Endothelial cell of umbilical vein (primary cell): ENCODE data around the gene TMEM40. TPM values are rescaled to one million over a fixed set of nuclear protein-coding genes. Genes with fewer than 3 reads are reported as not detected.

Experiments
- BruUV-seq: library from RNA; stranded (reverse); fragments of 400-500 nt; replicated peaks from 2 replicates; lab custom pipeline; 2021; lab: Mats Ljungman, UMichigan
- CTCF ChIA-PET: fragments of 300-600, 350-600 bp; sonication (Branson Sonifier 250); formaldehyde crosslinking; loops from one replicate; lab custom pipeline; 2021; ENCODE audit warnings: antibody characterized with exemption, inconsistent platforms; lab: Charles Lee
- POLR2A ChIA-PET: fragments of 300-600, 350-600 bp; sonication (Branson Sonifier 250); formaldehyde crosslinking; loops from one replicate; lab custom pipeline; 2021; ENCODE audit warnings: antibody characterized with exemption, inconsistent platforms; lab: Charles Lee
- DNase-seq: peaks from one replicate; pipeline ENCODE4 v3.0.0-alpha.2; 2011; ENCODE audit warnings: low read depth, low spot score
- FAIRE-seq: peaks from 2 replicates; lab custom pipeline; 2011; peaks lifted over from hg19 to GRCh38; lab: Jason Lieb, UNC
- H2AFZ ChIP-seq: 2 replicates; pipeline ENCODE4 v1.6.0; 2012; ENCODE audit warnings: low read depth, low read length, control low read depth, inconsistent platforms
- H3K27ac ChIP-seq: 2 replicates; pipeline ENCODE4 v1.5.1; 2011; ENCODE audit warnings: low read depth, mild to moderate bottlenecking, control low read depth, low read length, moderate library complexity; ENCODE audit not compliant: insufficient read depth
- H3K27me3 ChIP-seq, 2 experiments: 2 replicates each; pipeline versions ENCODE4 v1.6.0 to v1.6.1; 2011; ENCODE audit warnings: low read length in 2 of 2, mixed read lengths in 1 of 2; ENCODE audit not compliant: control insufficient read depth in 2 of 2, insufficient read depth in 2 of 2
- H3K36me3 ChIP-seq, 2 experiments: 2 replicates in 1 of 2; 3 replicates in 1 of 2; pipeline ENCODE4 v1.5.1; 2011; ENCODE audit warnings: low read length in 2 of 2, mild to moderate bottlenecking in 1 of 2, moderate library complexity in 1 of 2; ENCODE audit not compliant: control insufficient read depth in 2 of 2, insufficient read depth in 2 of 2; ENCODE audit errors: extremely low read depth in 1 of 2
- H3K4me1 ChIP-seq: 3 replicates; pipeline ENCODE4 v1.5.1; 2011; ENCODE audit warnings: mild to moderate bottlenecking, low read length; ENCODE audit not compliant: control insufficient read depth, insufficient read depth; ENCODE audit errors: extremely low read depth
- H3K4me2 ChIP-seq: 2 replicates; pipeline ENCODE4 v1.6.1; 2011; ENCODE audit warnings: low read length, control low read depth, mixed read lengths; ENCODE audit not compliant: insufficient read depth
- H3K4me3 ChIP-seq, 3 experiments: fragments of 200-600 bp in 1 of 3; sonication (generic), shearing (Covaris generic) in 1 of 3; replicated peaks in 1 of 3; 2 replicates each; pipeline ENCODE4 v1.5.1; 2011 to 2016; ENCODE audit warnings: control low read depth in 3 of 3, low read length in 3 of 3, mild to moderate bottlenecking in 2 of 3, inconsistent platforms in 1 of 3, low read depth in 1 of 3, moderate library complexity in 1 of 3; ENCODE audit not compliant: insufficient read depth in 1 of 3
- H3K79me2 ChIP-seq: 2 replicates; pipeline ENCODE4 v1.6.0; 2012; ENCODE audit warnings: low read length, inconsistent platforms; ENCODE audit not compliant: control insufficient read depth, insufficient read depth
- H3K9ac ChIP-seq: replicated peaks from 2 replicates; pipeline ENCODE3; 2011; ENCODE audit warnings: low read length, control low read depth; ENCODE audit not compliant: insufficient read depth; ENCODE audit errors: extremely low read depth
- H3K9me1 ChIP-seq: replicated peaks from 3 replicates; pipeline ENCODE4 v1.6.0; 2011; ENCODE audit warnings: mild to moderate bottlenecking, low read length; ENCODE audit not compliant: control insufficient read depth, insufficient read depth; ENCODE audit errors: extremely low read depth
- H3K9me3 ChIP-seq: replicated peaks from 2 replicates; pipeline ENCODE4 v1.5.1; 2012; ENCODE audit warnings: low read length, inconsistent platforms; ENCODE audit not compliant: control insufficient read depth, insufficient read depth
- H4K20me1 ChIP-seq: replicated peaks from 2 replicates; pipeline ENCODE3; 2011; ENCODE audit warnings: mild to moderate bottlenecking, low read length; ENCODE audit not compliant: control insufficient read depth, insufficient read depth; ENCODE audit errors: extremely low read depth
- CTCF ChIP-seq, 2 donors: IDR thresholded peaks; 1 replicate in 1 of 2; 2 replicates in 1 of 2; pipeline ENCODE4 v1.5.1; 2011; ENCODE audit warnings: low read length in 2 of 2, mild to moderate bottlenecking in 2 of 2, moderate library complexity in 2 of 2, control low read depth in 1 of 2, inconsistent platforms in 1 of 2, low read depth in 1 of 2; ENCODE audit not compliant: insufficient read depth in 1 of 2; ENCODE audit errors: extremely low read depth in 1 of 2
- EZH2 ChIP-seq: IDR thresholded peaks from 2 replicates; pipeline ENCODE4 v1.6.1; 2012; ENCODE audit warnings: borderline replicate concordance, low read depth, mild to moderate bottlenecking, moderate library complexity, low read length, inconsistent platforms; ENCODE audit not compliant: severe bottlenecking
- FOS ChIP-seq: IDR thresholded peaks from 2 replicates; pipeline ENCODE4 v1.6.1; 2011; ENCODE audit warnings: mild to moderate bottlenecking, low read length, moderate library complexity, borderline replicate concordance; ENCODE audit not compliant: insufficient read depth
- GATA2 ChIP-seq: IDR thresholded peaks from 2 replicates; pipeline ENCODE4 v1.7.0; 2011; ENCODE audit warnings: low read depth, mild to moderate bottlenecking, moderate library complexity, mixed read lengths, low read length; ENCODE audit not compliant: insufficient read length, insufficient read depth
- JUN ChIP-seq: IDR thresholded peaks from 2 replicates; pipeline ENCODE4 v1.6.1; 2011; ENCODE audit warnings: borderline replicate concordance, low read depth; ENCODE audit not compliant: insufficient read length, insufficient read depth
- MAX ChIP-seq: IDR thresholded peaks from 2 replicates; pipeline ENCODE4 v1.6.1; 2011; ENCODE audit not compliant: insufficient read depth, insufficient read length
- MYC ChIP-seq: IDR thresholded peaks from one replicate; pipeline ENCODE4 v1.6.1; 2011; ENCODE audit warnings: mild to moderate bottlenecking, low read depth, low read length
- POLR2A ChIP-seq: IDR thresholded peaks from 2 replicates; pipeline ENCODE4 v1.6.1; 2012; ENCODE audit warnings: low read depth, mild to moderate bottlenecking, control low read depth, low read length
- POLR2AphosphoS5 ChIP-seq: IDR thresholded peaks from 2 replicates; pipeline ENCODE4 v1.6.1; 2012; ENCODE audit warnings: low read depth, mild to moderate bottlenecking, control low read depth, low read length, moderate library complexity; ENCODE audit not compliant: insufficient read depth
- dilution Hi-C: fragments of 300-500 bp; cut with MboI; formaldehyde crosslinking; loops from one replicate; pipeline ENCODE4 v1.15.0; 2019; ENCODE audit warnings: low sequenced_read_pairs; ENCODE audit not compliant: extremely low pct_ligation_motif_present
- intact Hi-C: fragments of 100-400 bp; cut with micrococcal nuclease; formaldehyde crosslinking; loops from one replicate; pipeline ENCODE4 v1.10.0; 2022
- polyA plus RNA-seq, 4 experiments: library from polyadenylated mRNA; depleted of rRNA in 3 of 4; stranded (reverse) in 3 of 4; unstranded in 1 of 4; fragments of >200 nt; gene quantifications; 2 replicates each; pipeline versions ENCODE4 v1.2.1 to v1.2.3, GENCODE V29; 2011 to 2012; ENCODE audit warnings: missing spikeins in 1 of 4
- total RNA-seq: library from RNA; stranded (reverse); gene quantifications from 2 replicates; pipeline ENCODE4 v1.2.3, GENCODE V29; 2021

Gene TMEM40
- total and polyA plus RNA-seq, 2 donors (not counting 3 experiments of a cell fraction or from before 2014, with no cell fraction given) = not detected

GRCh38 chr3:12808587-12808986 lies 49.5 kb upstream of the TMEM40 start:
- ChIA-PET CTCF (interaction anchor here (1.8 to 3.0 kb wide), 5 partner anchors 9 to 69 kb away, joined by 4 to 30 read pairs (median 13); partner anchors contain the start of gene RPL32), POLR2A (interaction anchor here (0.6 kb wide), 1 partner anchor 18 kb away, joined by 4 read pairs; no protein-coding TSS in a partner anchor)

More at GRCh38 chr3:12808587-12808986, 49.5 kb upstream of the TMEM40 start:
- Histone ChIP-seq H3K9me1 (no peaks in the 10 kb centered on the region), H3K9me3 (no peaks in the 10 kb centered on the region), H3K79me2 (no peaks in the 10 kb centered on the region), H3K9ac (no peak overlapping the region), H3K27me3 (no peaks in the 10 kb centered on the region), H3K4me1 (peaks cover 8% of the 10 kb centered on the region), H4K20me1 (no peaks in the 10 kb centered on the region), H2AFZ (no peak overlapping the region), H3K36me3 (no peaks in the 10 kb centered on the region), H3K27ac (no peak overlapping the region), H3K4me2 (no peak overlapping the region), H3K4me3 (no peak overlapping the region)
- FAIRE-seq (no peak), DNase-seq (no peak)
- TF ChIP-seq POLR2A (no peak), JUN (no peak), GATA2 (no peak), EZH2 (no peak), MYC (no peak), POLR2AphosphoS5 (no peak), CTCF (IDR thresholded peaks at IDR 0.05; ENCODE audit: extremely low read depth in 1 of 2, insufficient read depth in 1 of 2, low read depth in 1 of 2, low read length in 2 of 2) (no peak), FOS (no peak), MAX (no peak)
- intact Hi-C loops (no loop called here), dilution Hi-C loops (no loop called here)
- no TSS peak for BruUV-seq
